Nephron progenitor cell (in vitro differentiated cells): ENCODE results near the gene ENTPD1.
"Not testable (repeated sequence)": the region's sequence is repeated elsewhere in the genome, so short reads cannot be mapped to it uniquely, and the experiment has no call there.

Experiments used
- DNase-seq: peaks from one replicate; pipeline ENCODE4 v3.0.0; 2021
- H3K27ac Mint-ChIP-seq: 2 replicates; pipeline ENCODE4 v1.8.0; 2021; ENCODE audit warnings: mild to moderate bottlenecking, moderate library complexity, mixed read lengths
- H3K27me3 Mint-ChIP-seq: 2 replicates; pipeline ENCODE4 v1.8.0; 2021; ENCODE audit warnings: mild to moderate bottlenecking, low read depth, mixed read lengths; ENCODE audit not compliant: poor library complexity
- H3K36me3 Mint-ChIP-seq: 2 replicates; pipeline ENCODE4 v1.8.0; 2021; ENCODE audit warnings: low read depth, mixed read lengths
- H3K4me1 Mint-ChIP-seq: 2 replicates; pipeline ENCODE4 v1.8.0; 2021; ENCODE audit warnings: mixed read lengths
- H3K4me3 Mint-ChIP-seq: 2 replicates; pipeline ENCODE4 v1.8.0; 2021; ENCODE audit warnings: mild to moderate bottlenecking, moderate library complexity, mixed read lengths
- H3K9me3 Mint-ChIP-seq: 2 replicates; pipeline ENCODE4 v1.8.0; 2021; ENCODE audit warnings: mild to moderate bottlenecking, moderate library complexity, mixed read lengths
- CTCF ChIP-seq: fragments of 200-600 bp; sonication (generic); IDR thresholded peaks from 2 replicates; pipeline ENCODE4 v1.5.0; 2021; ENCODE audit warnings: antibody characterized with exemption

ENTPD1 gene

DNA sequence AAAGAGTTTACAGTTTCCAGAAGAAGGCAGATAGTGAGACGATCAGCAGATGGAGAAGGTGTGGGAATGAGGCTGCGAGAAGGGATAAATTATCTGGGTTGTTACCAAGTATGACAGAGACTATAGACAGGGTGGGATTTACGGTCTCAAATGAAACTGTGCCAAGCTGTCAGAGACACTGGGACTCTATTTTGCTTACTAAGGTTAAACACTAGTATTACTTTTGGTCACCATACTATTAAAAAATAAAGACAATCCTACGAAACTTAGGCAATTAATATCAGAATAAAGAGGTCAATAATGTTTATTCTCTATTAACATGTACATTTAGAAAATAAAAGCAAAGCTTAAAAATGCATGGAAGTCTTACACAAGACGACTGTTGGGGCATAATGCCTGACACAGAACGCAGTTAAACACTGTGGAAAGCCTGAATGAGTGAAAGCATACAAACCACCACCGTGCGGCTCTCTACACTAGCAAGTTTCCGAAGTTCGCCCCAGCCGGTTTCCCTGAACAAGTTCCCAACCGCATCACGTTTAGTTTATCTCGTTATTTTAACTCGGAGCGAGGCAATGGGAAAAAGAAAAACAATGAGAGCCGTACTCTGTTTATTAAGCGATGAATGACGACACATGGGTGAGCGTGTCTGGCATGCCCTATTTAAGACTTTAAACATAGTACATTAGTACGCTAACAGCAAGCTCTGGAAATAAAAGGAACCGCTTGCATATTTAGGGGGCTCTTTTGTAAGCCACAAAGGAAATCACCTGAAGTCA is 150.9 kb downstream of the ENTPD1 start:
- Mint-ChIP-seq H3K4me1 (peaks cover 16% of the 10 kb centered on the region), H3K36me3 (peaks cover 7% of the 10 kb centered on the region)
- no peak for TF ChIP-seq CTCF

GRCh38 chr10:95907456-95908253 is 151.7 kb downstream of the ENTPD1 start, which contains the start of gene CC2D2B:
Gene CC2D2B (plus strand): TSS chr10:95907975. CDS start chr10:95911324, 3,349 bp downstream.
- Mint-ChIP-seq H3K4me3 (peak within 1 kb of the TSS; percentile 94), H3K27ac (no peak within 1 kb of the TSS), H3K4me1 (peaks cover 16% of the 10 kb centered on the region), H3K27me3 (peaks cover 6% of the 10 kb centered on the region), H3K9me3 (no peaks in the 10 kb centered on the region), H3K36me3 (peaks cover 7% of the 10 kb centered on the region)
- DNase-seq = peak; percentile 89
- TF ChIP-seq CTCF = no peak

More for the DNA sequence above, 150.9 kb downstream of the ENTPD1 start:
- H3K9me3 Mint-ChIP-seq = no peaks in the 10 kb centered on the region
- H3K27ac Mint-ChIP-seq = no peak overlapping the region
- peak overlapping the region; percentile 94 for H3K4me3 Mint-ChIP-seq
- DNase-seq = peak; percentile 36
- H3K27me3 Mint-ChIP-seq = peaks cover 6% of the 10 kb centered on the region

DNA sequence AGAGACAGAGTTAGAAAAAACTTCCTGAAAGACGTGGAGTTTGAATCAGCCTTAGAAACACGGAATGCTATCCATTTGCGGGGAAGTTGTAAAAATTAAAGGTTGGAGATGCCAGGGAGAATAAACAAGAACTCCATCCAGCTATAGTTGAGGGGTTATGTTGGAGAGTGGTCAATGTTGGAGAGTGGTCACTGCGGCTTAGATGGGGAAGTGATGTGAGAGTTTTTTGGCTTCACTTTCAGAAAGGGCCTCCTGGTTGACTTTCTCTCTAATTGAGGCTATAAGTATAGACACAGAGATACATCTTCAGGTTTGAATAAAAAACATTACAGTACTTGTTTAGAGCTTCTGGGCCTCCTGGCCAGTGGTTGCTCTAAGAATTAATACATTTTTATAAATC is 152.5 kb downstream of the ENTPD1 start:
- TF ChIP-seq CTCF = no peak
- Mint-ChIP-seq H3K27ac (no peak overlapping the region), H3K4me1 (peaks cover 16% of the 10 kb centered on the region), H3K36me3 (peaks cover 7% of the 10 kb centered on the region), H3K4me3 (peak overlapping the region; percentile 94), H3K27me3 (peaks cover 13% of the 10 kb centered on the region), H3K9me3 (no peaks in the 10 kb centered on the region)
- DNase-seq = no peak

DNA sequence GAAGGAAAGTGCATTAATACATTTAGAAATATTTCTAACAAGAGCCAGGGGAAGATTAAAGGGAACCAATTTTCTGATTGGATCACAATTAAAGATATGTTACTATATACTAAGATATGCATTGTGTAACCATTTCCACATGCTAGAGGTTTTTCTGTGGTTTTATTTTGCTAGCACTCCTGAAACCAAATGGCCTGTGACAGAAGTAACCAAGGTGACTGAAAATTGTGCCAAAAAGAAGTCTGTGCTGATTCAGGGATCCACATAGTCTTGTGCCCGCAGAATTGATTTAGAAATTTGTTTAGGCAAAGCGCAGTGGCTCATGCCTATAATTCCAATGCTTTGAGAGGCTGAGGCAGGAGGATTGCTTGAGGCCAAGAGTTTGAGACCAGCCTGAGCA is 153.6 kb downstream of the ENTPD1 start:
- Mint-ChIP-seq H3K27ac (no peak overlapping the region), H3K27me3 (peaks cover 17% of the 10 kb centered on the region), H3K4me3 (no peak overlapping the region), H3K4me1 (peaks cover 16% of the 10 kb centered on the region), H3K36me3 (peaks cover 7% of the 10 kb centered on the region), H3K9me3 (no peaks in the 10 kb centered on the region)
- TF ChIP-seq CTCF = no peak
- DNase-seq = no peak

DNA sequence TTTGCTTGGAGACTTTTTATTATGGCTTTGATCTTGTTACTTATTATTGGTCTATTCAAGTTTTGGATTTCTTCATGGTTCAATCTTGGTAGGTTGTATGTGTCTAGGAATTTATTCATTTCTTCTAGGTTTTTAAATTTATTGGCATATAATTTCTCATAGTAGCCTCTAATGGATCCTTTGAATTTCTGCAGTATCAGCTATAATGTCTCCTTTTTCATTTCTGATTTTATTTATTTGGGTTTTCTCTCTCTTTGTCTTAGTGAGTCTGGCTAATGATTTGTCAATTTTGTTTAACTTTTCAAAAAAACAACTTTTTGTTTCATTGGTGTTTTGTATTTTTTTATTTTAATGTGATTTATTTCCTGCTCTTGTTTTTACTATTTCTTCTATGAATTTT is 160.1 kb downstream of the ENTPD1 start:
- not testable (repeated sequence) for H3K36me3 Mint-ChIP-seq

More for the DNA sequence above, 160.1 kb downstream of the ENTPD1 start:
- H3K4me1 Mint-ChIP-seq, DNase-seq, H3K9me3 Mint-ChIP-seq, H3K27ac Mint-ChIP-seq, H3K4me3 Mint-ChIP-seq: not testable (repeated sequence)
- H3K27me3 Mint-ChIP-seq = peaks cover 14% of the 10 kb centered on the region
